Osteoblast (primary cell): ENCODE results near the gene BTRC. TPM values are rescaled to one million over a fixed set of nuclear protein-coding genes. Genes with fewer than 3 reads are reported as not detected.
"Not testable (repeated sequence)": the region's sequence is repeated elsewhere in the genome, so short reads cannot be mapped to it uniquely, and the experiment has no call there.

Experiments used
- DNase-seq: peaks from one replicate; pipeline ENCODE4 v3.0.0; 2011; ENCODE audit warnings: low spot score, mixed read lengths; ENCODE audit not compliant: insufficient read length; ENCODE audit errors: missing footprints
- H2AFZ ChIP-seq: 2 replicates; pipeline ENCODE4 v1.6.0; 2011; ENCODE audit warnings: mild to moderate bottlenecking, low read length
- H3K27ac ChIP-seq: 2 replicates; pipeline ENCODE4 v1.5.1; 2011; ENCODE audit warnings: mild to moderate bottlenecking, low read depth, low read length, moderate library complexity
- H3K27me3 ChIP-seq: 2 replicates; pipeline ENCODE4 v1.6.0; 2012; ENCODE audit warnings: mild to moderate bottlenecking, control low read depth, inconsistent platforms, low read length, moderate library complexity; ENCODE audit not compliant: insufficient read depth
- H3K36me3 ChIP-seq: 2 replicates; pipeline ENCODE4 v1.5.1; 2011; ENCODE audit warnings: mild to moderate bottlenecking, low read length, control low read depth, moderate library complexity; ENCODE audit not compliant: insufficient read depth
- H3K4me1 ChIP-seq: 2 replicates; pipeline ENCODE4 v1.5.1; 2011; ENCODE audit warnings: mild to moderate bottlenecking, low read length, control low read depth, moderate library complexity; ENCODE audit not compliant: insufficient read depth
- H3K4me2 ChIP-seq: 2 replicates; pipeline ENCODE4 v1.6.0; 2011; ENCODE audit warnings: mild to moderate bottlenecking, low read length; ENCODE audit not compliant: insufficient read depth
- H3K4me3 ChIP-seq: fragments of 200-600 bp; sonication (generic); 3 replicates; pipeline ENCODE4 v1.5.1; 2012; ENCODE audit warnings: mild to moderate bottlenecking, low read length, inconsistent platforms; ENCODE audit not compliant: insufficient read depth
- H3K79me2 ChIP-seq: 2 replicates; pipeline ENCODE4 v1.6.0; 2012; ENCODE audit warnings: mild to moderate bottlenecking, low read length, control low read depth, inconsistent platforms; ENCODE audit not compliant: insufficient read depth
- H3K9me3 ChIP-seq: 2 replicates; pipeline ENCODE4 v1.5.1; 2011; ENCODE audit warnings: low read depth, low read length, control low read depth
- H4K20me1 ChIP-seq: 2 replicates; pipeline ENCODE4 v1.6.0; 2012; ENCODE audit warnings: mild to moderate bottlenecking, low read length, control low read depth; ENCODE audit not compliant: insufficient read depth
- CTCF ChIP-seq: IDR thresholded peaks from 2 replicates; pipeline ENCODE4 v1.5.1; 2011; ENCODE audit warnings: mild to moderate bottlenecking, low read depth, low read length, moderate library complexity; ENCODE audit errors: extremely low read depth
- total RNA-seq: library from RNA; depleted of rRNA; stranded (reverse); fragments of >200 nt; gene quantifications from 2 replicates; pipeline ENCODE4 v1.2.3, GENCODE V29; 2012

Gene BTRC
- total RNA-seq, 1 donor = 11.2 TPM

- Histone ChIP-seq H3K27ac (no peak overlapping the region), H3K27me3 (peaks cover 36% of the 10 kb centered on the region), H2AFZ (no peak overlapping the region), H3K79me2 (no peaks in the 10 kb centered on the region), H3K4me2 (no peak overlapping the region), H3K4me1 (no peaks in the 10 kb centered on the region), H3K36me3 (no peaks in the 10 kb centered on the region), H4K20me1 (no peaks in the 10 kb centered on the region), H3K9me3 (no peaks in the 10 kb centered on the region), H3K4me3 (no peak overlapping the region)
- no peak for TF ChIP-seq CTCF
- DNase-seq = no peak
These were observed 24.5 kb upstream of the BTRC start for GRCh38 chr10:101329341-101330032.

DNA sequence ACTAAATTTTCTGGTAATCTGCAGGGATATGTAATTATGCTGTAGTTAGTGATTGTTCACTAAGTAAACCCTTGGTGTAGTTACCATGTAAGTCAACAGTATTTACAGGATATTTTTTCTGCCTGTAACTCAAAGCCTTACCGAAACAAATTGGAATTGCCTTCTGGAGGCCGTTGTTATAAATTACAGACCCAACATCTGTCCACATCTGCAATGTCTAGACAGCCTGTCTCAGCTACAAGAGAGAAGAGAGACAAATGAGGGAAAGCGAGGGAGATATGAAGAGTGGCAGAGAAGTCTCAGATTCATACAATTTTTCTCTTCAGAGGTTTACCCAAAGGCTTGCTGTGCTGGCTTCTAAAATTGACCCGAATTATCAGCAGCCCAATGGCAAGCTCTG is 23.7 kb upstream of the BTRC start:
- H3K4me2 ChIP-seq = no peak overlapping the region
- H4K20me1 ChIP-seq = no peaks in the 10 kb centered on the region
- H3K27me3 ChIP-seq = peaks cover 38% of the 10 kb centered on the region
- H3K4me1 ChIP-seq = no peaks in the 10 kb centered on the region
- no peak for DNase-seq
- TF ChIP-seq CTCF = no peak
- H3K27ac ChIP-seq = no peak overlapping the region
- no peaks in the 10 kb centered on the region for H3K9me3 ChIP-seq
- H2AFZ ChIP-seq = no peak overlapping the region
- H3K36me3 ChIP-seq = no peaks in the 10 kb centered on the region
- no peaks in the 10 kb centered on the region for H3K79me2 ChIP-seq
- no peak overlapping the region for H3K4me3 ChIP-seq

GRCh38 chr10:101330631-101331225 is 23.2 kb upstream of the BTRC start:
- peak; percentile 77 for DNase-seq
- Histone ChIP-seq H2AFZ (no peak overlapping the region), H3K4me2 (peak overlapping the region; percentile 57), H3K4me3 (no peak overlapping the region), H3K79me2 (no peaks in the 10 kb centered on the region), H3K36me3 (no peaks in the 10 kb centered on the region), H3K27ac (no peak overlapping the region), H3K9me3 (no peaks in the 10 kb centered on the region), H3K4me1 (no peaks in the 10 kb centered on the region), H3K27me3 (peaks cover 38% of the 10 kb centered on the region), H4K20me1 (no peaks in the 10 kb centered on the region)
- TF ChIP-seq CTCF = no peak

GRCh38 chr10:101331956-101332355 is 22.0 kb upstream of the BTRC start:
- no peak overlapping the region for H3K27ac ChIP-seq
- H3K9me3 ChIP-seq = no peaks in the 10 kb centered on the region
- H3K27me3 ChIP-seq = peaks cover 27% of the 10 kb centered on the region
- no peak overlapping the region for H3K4me2 ChIP-seq
- TF ChIP-seq CTCF = no peak
- DNase-seq = no peak
- H3K36me3 ChIP-seq = no peaks in the 10 kb centered on the region
- H4K20me1 ChIP-seq = no peaks in the 10 kb centered on the region
- H2AFZ ChIP-seq = no peak overlapping the region
- no peak overlapping the region for H3K4me3 ChIP-seq
- no peaks in the 10 kb centered on the region for H3K4me1 ChIP-seq
- no peaks in the 10 kb centered on the region for H3K79me2 ChIP-seq

DNA sequence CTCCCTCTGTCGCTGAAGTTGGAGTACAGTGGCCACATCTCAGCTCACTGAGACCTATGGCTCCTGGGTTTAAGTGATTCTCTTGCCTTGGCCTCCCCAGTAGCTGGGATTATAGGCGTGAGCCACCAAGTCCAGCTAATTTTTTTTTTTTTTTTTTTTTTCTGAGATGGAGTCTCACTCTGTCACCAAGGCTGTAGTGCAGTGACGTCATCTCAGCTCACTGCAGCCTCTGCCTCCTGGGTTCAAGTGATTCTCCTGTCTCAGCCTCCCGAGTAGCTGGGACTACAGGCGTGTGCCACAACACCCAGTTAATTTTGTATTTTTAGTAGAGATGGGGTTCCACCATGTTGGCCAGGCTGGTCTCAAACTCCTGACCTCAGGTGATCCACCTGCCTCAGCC is 19.7 kb upstream of the BTRC start:
- H2AFZ ChIP-seq, DNase-seq, H3K4me2 ChIP-seq, H3K4me1 ChIP-seq, H3K4me3 ChIP-seq, H3K27ac ChIP-seq, H4K20me1 ChIP-seq, H3K36me3 ChIP-seq, H3K9me3 ChIP-seq, H3K79me2 ChIP-seq: not testable (repeated sequence)
- H3K27me3 ChIP-seq = peaks cover 22% of the 10 kb centered on the region
